Fibroblast of pulmonary artery (primary cell): ENCODE results near the gene PIP4K2C.

ENCODE experiments used
- DNase-seq: peaks from one replicate; pipeline ENCODE4 v3.0.0-alpha.2; 2010; ENCODE audit warnings: low read depth
- H3K4me3 ChIP-seq: replicated peaks from 2 replicates; pipeline ENCODE4 v1.5.1; 2011; ENCODE audit warnings: low read depth, mild to moderate bottlenecking, control low read depth, low read length, moderate library complexity
- TF ChIP-seq, protein P1 (sequence below): IDR thresholded peaks from 2 replicates; pipeline ENCODE4 v1.5.1; 2011; ENCODE audit warnings: mild to moderate bottlenecking, control low read depth, low read length, inconsistent platforms; ENCODE audit errors: missing control alignments

The PIP4K2C gene

DNA sequence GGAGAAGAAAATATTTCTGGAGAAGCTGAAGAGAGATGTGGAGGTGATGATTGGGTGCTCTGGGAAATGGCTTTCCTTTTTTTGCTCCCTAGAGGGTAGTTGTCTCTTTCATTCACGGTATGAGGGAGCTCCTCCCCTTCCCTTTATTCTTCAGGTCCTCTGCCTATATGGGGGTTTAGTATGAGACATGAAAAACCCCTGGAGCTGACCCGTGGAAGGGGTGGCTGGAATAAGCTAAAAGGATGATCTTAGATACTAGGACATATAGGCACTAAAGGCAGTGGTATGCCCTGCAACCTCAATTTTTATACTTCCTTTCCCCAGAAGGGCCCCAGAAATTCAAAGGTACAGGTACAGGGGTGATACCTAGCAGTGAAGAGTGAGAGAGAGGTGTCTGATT, 9.4 kb downstream of the PIP4K2C start:
- TF ChIP-seq, protein P1, sequence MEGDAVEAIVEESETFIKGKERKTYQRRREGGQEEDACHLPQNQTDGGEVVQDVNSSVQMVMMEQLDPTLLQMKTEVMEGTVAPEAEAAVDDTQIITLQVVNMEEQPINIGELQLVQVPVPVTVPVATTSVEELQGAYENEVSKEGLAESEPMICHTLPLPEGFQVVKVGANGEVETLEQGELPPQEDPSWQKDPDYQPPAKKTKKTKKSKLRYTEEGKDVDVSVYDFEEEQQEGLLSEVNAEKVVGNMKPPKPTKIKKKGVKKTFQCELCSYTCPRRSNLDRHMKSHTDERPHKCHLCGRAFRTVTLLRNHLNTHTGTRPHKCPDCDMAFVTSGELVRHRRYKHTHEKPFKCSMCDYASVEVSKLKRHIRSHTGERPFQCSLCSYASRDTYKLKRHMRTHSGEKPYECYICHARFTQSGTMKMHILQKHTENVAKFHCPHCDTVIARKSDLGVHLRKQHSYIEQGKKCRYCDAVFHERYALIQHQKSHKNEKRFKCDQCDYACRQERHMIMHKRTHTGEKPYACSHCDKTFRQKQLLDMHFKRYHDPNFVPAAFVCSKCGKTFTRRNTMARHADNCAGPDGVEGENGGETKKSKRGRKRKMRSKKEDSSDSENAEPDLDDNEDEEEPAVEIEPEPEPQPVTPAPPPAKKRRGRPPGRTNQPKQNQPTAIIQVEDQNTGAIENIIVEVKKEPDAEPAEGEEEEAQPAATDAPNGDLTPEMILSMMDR = no peak
- DNase-seq = no peak

DNA sequence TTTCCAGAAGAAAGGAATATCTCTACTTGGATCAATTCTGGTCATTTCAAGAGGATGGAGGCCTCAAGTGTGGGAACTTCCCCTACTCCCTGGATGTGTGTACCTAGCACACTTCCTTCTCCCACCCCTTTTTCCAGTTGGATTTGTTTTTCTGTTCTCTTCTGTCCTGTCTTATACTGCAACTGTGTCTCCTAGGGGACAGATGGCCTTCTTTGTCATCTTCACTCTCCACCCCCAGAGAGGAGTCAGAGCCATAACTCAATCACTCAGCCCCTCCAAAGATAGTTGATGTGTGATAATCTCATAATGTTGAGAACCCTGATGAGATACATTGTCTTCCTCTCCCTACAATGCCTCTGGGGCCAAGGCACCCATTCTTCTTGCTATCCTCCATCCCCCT, 11.6 kb downstream of the PIP4K2C start:
- DNase-seq = no peak
- TF ChIP-seq, protein P1 = no peak
- H3K4me3 ChIP-seq = no peak overlapping the region

More for the DNA sequence above, 9.4 kb downstream of the PIP4K2C start:
- no peak overlapping the region for H3K4me3 ChIP-seq

DNA sequence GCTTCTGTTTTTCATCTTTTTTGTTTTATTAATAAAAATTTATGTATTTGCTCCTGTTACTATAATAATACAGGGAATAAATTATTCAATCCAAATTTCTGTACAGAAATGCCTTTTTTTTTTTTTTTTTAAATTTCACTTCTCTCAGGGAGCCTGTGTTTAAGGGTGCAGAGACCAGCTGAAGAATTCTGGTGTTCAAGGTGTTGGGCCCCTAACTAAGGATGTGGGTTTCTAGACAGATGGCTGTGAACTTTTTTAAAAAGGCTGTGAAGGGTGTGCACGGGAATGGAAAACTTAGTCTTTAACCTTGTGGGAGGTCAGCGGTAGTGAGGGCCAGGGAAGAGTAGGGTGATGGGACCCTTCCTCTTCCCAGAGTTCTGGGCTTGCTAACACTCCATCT, 12.3 kb downstream of the PIP4K2C start:
- no peak overlapping the region for H3K4me3 ChIP-seq
- DNase-seq = no peak
- TF ChIP-seq, protein P1 = no peak

DNA sequence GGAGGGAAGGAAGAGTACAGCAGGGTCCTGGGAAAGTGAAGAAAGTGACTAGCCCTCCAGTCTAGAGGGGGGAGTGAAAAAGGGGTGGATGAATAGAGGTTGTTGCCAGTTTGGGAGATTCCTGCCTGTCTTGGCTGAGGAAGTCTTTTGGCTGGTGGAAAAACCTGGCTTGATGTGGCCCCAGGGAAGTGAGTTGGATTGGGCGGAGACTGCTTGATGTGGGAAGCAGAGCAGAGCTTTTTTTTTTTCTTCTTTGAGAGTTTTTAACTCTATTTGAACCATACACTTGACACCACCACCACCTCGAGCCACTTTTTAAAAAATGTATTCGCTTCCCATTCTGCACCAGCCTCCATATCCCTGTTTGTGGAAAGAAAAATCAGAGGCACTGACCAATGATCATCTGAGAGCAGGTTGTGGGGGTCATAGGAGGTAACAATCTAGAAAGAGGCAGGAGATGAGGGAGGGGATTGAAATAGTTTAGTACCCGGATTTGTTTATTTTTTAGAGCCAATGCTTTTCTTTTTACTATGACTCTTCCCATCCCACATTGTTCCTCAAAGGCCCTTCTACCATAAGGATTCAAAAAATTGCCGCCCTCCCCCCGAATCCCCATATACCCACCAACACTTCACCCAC, 12.9 kb downstream of the PIP4K2C start:
- TF ChIP-seq, protein P1 = no peak
- DNase-seq = peak; percentile 50
- peak overlapping the region; percentile 69 for H3K4me3 ChIP-seq

DNA sequence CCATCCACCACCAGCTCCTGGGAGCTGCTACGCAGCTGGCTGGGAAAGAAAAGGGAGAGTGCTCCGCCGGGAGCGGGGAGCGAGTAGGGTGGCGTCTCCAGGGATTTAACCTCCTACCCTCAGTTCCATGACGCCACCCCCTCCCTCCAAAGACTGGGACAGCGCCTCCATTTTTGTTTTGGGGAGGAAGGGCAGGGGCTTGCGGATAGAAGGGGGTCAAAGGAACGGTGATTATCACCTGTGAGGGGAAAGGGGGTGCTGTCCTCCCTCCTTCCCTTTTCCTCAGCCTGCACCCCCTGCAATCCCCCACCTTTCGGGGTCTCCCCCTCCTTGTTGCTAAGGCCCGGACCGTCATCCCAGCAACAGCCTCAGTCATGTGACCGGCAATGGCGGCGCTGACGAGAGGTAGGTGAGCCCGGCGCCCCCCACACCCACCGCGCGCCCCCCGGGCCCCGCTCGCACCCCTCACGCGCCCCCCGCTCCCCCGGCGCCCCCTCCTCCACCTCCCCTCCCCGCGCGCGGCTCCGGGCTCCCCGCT, 13.5 kb downstream of the PIP4K2C start, which contains the start of gene DTX3:
TSS of gene DTX3 (plus strand) at position 371 of the 538 bp plus-strand sequence. CDS start 1,694 bp downstream, outside the sequence.
- H3K4me3 ChIP-seq = peak within 1 kb of the TSS; percentile 69
- TF ChIP-seq, protein P1 = no peak
- DNase-seq = no peak

DNA sequence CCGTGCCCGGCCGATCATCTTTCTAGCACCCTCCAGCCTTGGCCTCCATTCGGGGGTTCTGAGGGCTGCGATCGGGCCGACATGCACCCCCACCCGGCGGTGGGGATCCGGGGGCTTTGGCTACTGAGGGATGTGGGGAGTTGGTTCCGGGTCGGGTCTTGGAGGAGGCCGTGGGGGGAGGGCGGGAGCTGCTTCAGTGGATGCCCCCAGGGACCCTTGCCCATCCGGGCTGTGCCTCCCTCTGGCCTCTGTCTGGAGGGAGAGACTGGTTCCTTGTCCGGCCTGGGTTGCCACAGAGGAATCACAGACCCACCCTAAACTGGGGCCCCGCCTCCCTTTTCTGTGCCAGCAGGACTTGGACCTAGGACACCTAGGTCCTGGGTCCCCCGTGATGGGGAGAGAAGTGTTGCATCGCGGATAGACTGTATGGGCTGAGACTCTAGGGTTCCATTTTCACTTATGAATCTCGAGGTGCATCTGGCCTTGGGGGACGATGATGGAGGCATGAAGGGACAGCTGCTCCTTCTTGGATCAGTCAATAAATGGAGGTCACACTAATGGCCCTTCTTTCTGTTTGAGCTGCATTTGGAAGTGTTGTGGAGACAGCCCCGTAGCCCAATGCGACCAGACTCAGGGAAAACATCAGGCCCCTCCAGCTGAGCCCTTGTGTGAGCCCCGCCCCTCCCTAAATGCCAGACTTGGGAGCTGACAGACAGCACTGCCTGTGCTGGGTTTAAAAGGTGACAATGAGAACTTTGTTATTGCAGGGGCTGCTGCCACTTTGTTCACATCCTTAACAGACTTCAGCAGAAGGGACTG, 14.2 kb downstream of the PIP4K2C start:
- H3K4me3 ChIP-seq = peak overlapping the region; percentile 69
- DNase-seq = no peak
- TF ChIP-seq, protein P1 = no peak
